ENCODE data around the gene GADD45GIP1. TPM values are rescaled to one million over a fixed set of nuclear protein-coding genes. Genes with fewer than 3 reads are reported as not detected.

Gene GADD45GIP1
- polyA plus RNA-seq, 1 of the 3 experiments (the other 2 are of a cell fraction) = 91.8 TPM

- TF ChIP-seq REST (IDR thresholded peaks at IDR 0.05; ENCODE audit: low read depth, low read length) = no peak
These were observed 10.8 kb downstream of the GADD45GIP1 start (continued) for GRCh38 chr19:12946092-12946721.

- Histone ChIP-seq H3K9me2 (no peaks in the 10 kb centered on the region), H4K20me1 (ENCODE audit: insufficient read depth) (peaks cover 16% of the 10 kb centered on the region), H3K4me2 (peak within 1 kb of the TSS; percentile 89), H3K27me3 (ENCODE audit: insufficient read depth) (no peaks in the 10 kb centered on the region), H3K36me3 (replicated peaks in 1 of 2; ENCODE audit: control insufficient read depth in 1 of 2, insufficient read depth in 2 of 2, low read length in 1 of 2) (peaks cover 51 to 64% of the 10 kb centered on the region in 2 experiments), H3K9me3 (no peaks in the 10 kb centered on the region), H3K4me3 (ENCODE audit: low read depth in 2 of 2, low read length in 1 of 2) (peak within 1 kb of the TSS; percentile 66 to 73), H3K27ac (ENCODE audit: low read depth in 2 of 2, low read length in 1 of 2) (peak within 1 kb of the TSS; percentile 87 to 92), H3F3A (replicated peaks; ENCODE audit: insufficient read depth) (peaks cover 53% of the 10 kb centered on the region), H3K9ac (peak within 1 kb of the TSS; percentile 90), H2AFZ (ENCODE audit: low read depth) (no peak within 1 kb of the TSS), H3K4me1 (ENCODE audit: control insufficient read depth in 1 of 2, insufficient read depth in 2 of 2, low read depth in 1 of 2, low read length in 1 of 2) (peaks cover 3 to 25% of the 10 kb centered on the region in 2 experiments; a peak in 3 of 4 replicates), H3K79me2 (ENCODE audit: insufficient read depth) (peaks cover 65% of the 10 kb centered on the region)
- WGBS (ENCODE audit: low lambda C conversion rate) = 4% methylated on average over 12 of the region's 62 CpGs
- ChIA-PET CTCF (interaction anchor here (0.9 kb wide), 1 partner anchor 20 kb away, joined by 6 read pairs; no protein-coding TSS in a partner anchor), POLR2A (interaction anchor here (0.6 to 1.5 kb wide), 7 partner anchors 8 to 223 kb away, joined by 3 to 13 read pairs (median 4); partner anchors contain the start of genes CALR, FARSA and GCDH)
- DNase-seq = peak; percentile 95
- TF ChIP-seq SIN3A (IDR thresholded peaks at IDR 0.05; ENCODE audit: borderline replicate concordance, low read depth, low read length) = peak; percentile 87; the same call in 1 of the 2 replicates
- peak; percentile 66; the same call in 1 of the 2 replicates for TF ChIP-seq ELF1 (IDR thresholded peaks at IDR 0.05)
- no peak; the same call in 1 of the 2 replicates for TF ChIP-seq ZBTB33 (IDR thresholded peaks at IDR 0.05; ENCODE audit: borderline replicate concordance, low read depth)
- peak; percentile 98 for TF ChIP-seq NRF1 (IDR thresholded peaks at IDR 0.05; ENCODE audit: low read depth, low read length)
- TF ChIP-seq POLR2AphosphoS5 (IDR thresholded peaks at IDR 0.05; ENCODE audit: low read depth, low read length) = peak; percentile 94
- TF ChIP-seq RCOR1 (IDR thresholded peaks at IDR 0.05; ENCODE audit: low read length) = peak; percentile 53; the same call in 1 of the 2 replicates
- peak; percentile 91 for TF ChIP-seq CHD2 (IDR thresholded peaks at IDR 0.05; ENCODE audit: low read length, partially characterized antibody)
- peak; percentile 61 for TF ChIP-seq PBX3 (IDR thresholded peaks at IDR 0.05)
- peak; percentile 97 for TF ChIP-seq USF1 (IDR thresholded peaks at IDR 0.05; ENCODE audit: borderline replicate concordance, low read depth)
- TF ChIP-seq TCF12 (IDR thresholded peaks at IDR 0.05) = no peak
- TF ChIP-seq MAX (IDR thresholded peaks at IDR 0.05; ENCODE audit: low read depth) = peak; percentile 83; the same call in 1 of the 2 replicates
- TF ChIP-seq RXRA (IDR thresholded peaks at IDR 0.05; ENCODE audit: borderline replicate concordance, low read depth) = no peak
- TF ChIP-seq RFX5 (IDR thresholded peaks at IDR 0.05; ENCODE audit: low read length) = no peak
- peak; percentile 38; the same call in 1 of the 2 replicates for TF ChIP-seq FOXJ3 (CRISPR knock-in tag; IDR thresholded peaks at IDR 0.05)
- peak; percentile 83 for TF ChIP-seq GABPA (IDR thresholded peaks at IDR 0.05; ENCODE audit: low read depth)
- no peak for TF ChIP-seq FOSL2 (IDR thresholded peaks at IDR 0.05; ENCODE audit: borderline replicate concordance, low read depth)
- no peak for TF ChIP-seq MEF2A (IDR thresholded peaks at IDR 0.05; ENCODE audit: borderline replicate concordance, low read depth)
- TF ChIP-seq YY1 (IDR thresholded peaks at IDR 0.05; ENCODE audit: low read depth) = peak; percentile 94
- TF ChIP-seq EZH2phosphoT487 (IDR thresholded peaks at IDR 0.05; ENCODE audit: borderline replicate concordance, low read depth) = no peak
- peak; percentile 97 for TF ChIP-seq TAF1 (IDR thresholded peaks at IDR 0.05; ENCODE audit: borderline replicate concordance, low read depth, low read length)
- peak; percentile 77 for TF ChIP-seq MXI1 (IDR thresholded peaks at IDR 0.05; ENCODE audit: low read depth, low read length)
These were observed 11.4 kb downstream of the GADD45GIP1 start, which contains the start of gene RAD23A for GRCh38 chr19:12945479-12946091. Gene RAD23A, plus strand, starts transcription at chr19:12945862. Its CDS starts 87 bp downstream, at chr19:12945949.
